IgD-negative memory B cell (primary cell): ENCODE data around the gene ADAR. TPM values are rescaled to one million over a fixed set of nuclear protein-coding genes. Genes with fewer than 3 reads are reported as not detected.

Experiments
- H3K27ac Mint-ChIP-seq, 3 donors: one replicate each; pipeline ENCODE4 v1.8.0; 2020 to 2022; ENCODE audit warnings: mild to moderate bottlenecking in 3 of 3, mixed read lengths in 3 of 3, moderate library complexity in 1 of 3
- H3K27me3 Mint-ChIP-seq: one replicate; pipeline ENCODE4 v1.8.0; 2021; ENCODE audit warnings: mixed read lengths
- H3K36me3 Mint-ChIP-seq: one replicate; pipeline ENCODE4 v1.8.0; 2020; ENCODE audit warnings: mild to moderate bottlenecking, mixed read lengths
- H3K4me1 Mint-ChIP-seq, 3 donors: one replicate each; pipeline ENCODE4 v1.8.0; 2020 to 2022; ENCODE audit warnings: mixed read lengths in 3 of 3, mild to moderate bottlenecking in 1 of 3
- H3K4me3 Mint-ChIP-seq, 4 donors: one replicate each; pipeline ENCODE4 v1.8.0; 2020 to 2022; ENCODE audit warnings: mild to moderate bottlenecking in 4 of 4, mixed read lengths in 4 of 4, moderate library complexity in 3 of 4
- H3K9me3 Mint-ChIP-seq, 3 donors: one replicate each; pipeline ENCODE4 v1.8.0; 2020 to 2021; ENCODE audit warnings: mixed read lengths in 3 of 3, mild to moderate bottlenecking in 1 of 3
- polyA plus RNA-seq: library from polyadenylated mRNA; unstranded; fragments of 300-500 nt; fragmentation: Illumina TruSeq; gene quantifications from one replicate; pipeline ENCODE4 v1.2.3, GENCODE V29; 2021

Gene ADAR
- polyA plus RNA-seq, 1 donor from 2014 or later = 141 TPM

GRCh38 chr1:154623358-154623757, 15.4 kb upstream of the ADAR start:
- no peaks in the 10 kb centered on the region for H3K27me3 Mint-ChIP-seq
- peaks cover 0 to 2% (median 0%) of the 10 kb centered on the region in 3 donors for H3K9me3 Mint-ChIP-seq
- peak overlapping the region in 1 of 4 donors; percentile 22 for H3K4me3 Mint-ChIP-seq
- peak overlapping the region in 1 of 3 donors; percentile 61 for H3K27ac Mint-ChIP-seq
- peaks cover 17 to 36% (median 27%) of the 10 kb centered on the region in 3 donors for H3K4me1 Mint-ChIP-seq
- peaks cover 6% of the 10 kb centered on the region for H3K36me3 Mint-ChIP-seq

- peaks cover 6% of the 10 kb centered on the region for H3K36me3 Mint-ChIP-seq
- H3K4me1 Mint-ChIP-seq = peaks cover 14 to 33% (median 27%) of the 10 kb centered on the region in 3 donors
- H3K4me3 Mint-ChIP-seq = peak overlapping the region in 1 of 4 donors; percentile 22
These were observed 14.6 kb upstream of the ADAR start for GRCh38 chr1:154622503-154623039.

DNA sequence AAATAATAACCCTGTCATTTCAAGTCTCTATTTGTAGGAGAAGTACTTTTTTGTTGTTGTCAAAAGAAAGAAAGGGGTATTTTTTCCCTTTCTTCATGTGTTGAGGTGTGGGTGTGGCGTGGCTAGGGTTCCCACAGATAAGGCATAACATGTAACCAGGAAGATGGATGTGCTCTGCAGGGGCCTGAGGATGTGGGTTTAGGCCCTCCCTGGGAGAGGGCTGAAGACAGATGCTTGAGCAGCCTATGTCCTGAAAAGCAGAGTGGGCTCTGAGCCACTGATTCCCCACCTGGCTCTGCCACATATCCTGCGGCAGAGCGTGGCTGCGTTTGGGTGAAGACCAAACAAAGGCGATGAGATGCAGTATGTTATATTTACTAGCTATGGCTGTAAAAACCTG, 13.9 kb upstream of the ADAR start:
- H3K27me3 Mint-ChIP-seq = no peaks in the 10 kb centered on the region
- peak overlapping the region in 2 of 3 donors; percentile 53 to 71 for H3K27ac Mint-ChIP-seq
- H3K9me3 Mint-ChIP-seq = no peaks in the 10 kb centered on the region
- H3K4me1 Mint-ChIP-seq = peaks cover 11 to 31% (median 25%) of the 10 kb centered on the region in 3 donors
- H3K4me3 Mint-ChIP-seq = peak overlapping the region in 1 of 4 donors; percentile 22
- H3K36me3 Mint-ChIP-seq = peaks cover 7% of the 10 kb centered on the region

More at GRCh38 chr1:154622503-154623039, 14.6 kb upstream of the ADAR start:
- Mint-ChIP-seq H3K27ac (peak overlapping the region in 1 of 3 donors; percentile 6), H3K9me3 (no peaks in the 10 kb centered on the region), H3K27me3 (no peaks in the 10 kb centered on the region)

DNA sequence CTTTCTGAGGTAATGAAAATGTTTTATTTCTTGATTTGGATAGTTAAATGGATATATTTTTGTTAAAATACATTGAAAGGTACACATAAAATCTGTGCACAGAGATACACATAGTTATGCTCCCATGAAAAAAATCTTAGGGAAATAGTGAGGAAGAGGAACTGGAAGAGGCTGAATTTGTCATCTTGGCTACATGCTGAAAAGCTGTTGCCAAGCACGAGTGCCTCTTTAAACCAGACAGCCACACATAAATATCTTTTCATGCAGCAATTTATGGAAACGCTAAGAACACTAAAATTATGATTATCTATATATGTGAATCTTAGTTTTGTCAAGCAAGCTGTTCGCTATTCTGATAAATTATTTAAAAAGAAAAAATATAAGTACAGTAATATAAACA, 12.8 kb upstream of the ADAR start:
- H3K27ac Mint-ChIP-seq = peak overlapping the region in 1 of 3 donors; percentile 62
- H3K4me1 Mint-ChIP-seq = peaks cover 5 to 26% (median 20%) of the 10 kb centered on the region in 3 donors
- peaks cover 7% of the 10 kb centered on the region for H3K36me3 Mint-ChIP-seq
- H3K9me3 Mint-ChIP-seq = no peaks in the 10 kb centered on the region
- no peak overlapping the region for H3K4me3 Mint-ChIP-seq
- no peaks in the 10 kb centered on the region for H3K27me3 Mint-ChIP-seq

DNA sequence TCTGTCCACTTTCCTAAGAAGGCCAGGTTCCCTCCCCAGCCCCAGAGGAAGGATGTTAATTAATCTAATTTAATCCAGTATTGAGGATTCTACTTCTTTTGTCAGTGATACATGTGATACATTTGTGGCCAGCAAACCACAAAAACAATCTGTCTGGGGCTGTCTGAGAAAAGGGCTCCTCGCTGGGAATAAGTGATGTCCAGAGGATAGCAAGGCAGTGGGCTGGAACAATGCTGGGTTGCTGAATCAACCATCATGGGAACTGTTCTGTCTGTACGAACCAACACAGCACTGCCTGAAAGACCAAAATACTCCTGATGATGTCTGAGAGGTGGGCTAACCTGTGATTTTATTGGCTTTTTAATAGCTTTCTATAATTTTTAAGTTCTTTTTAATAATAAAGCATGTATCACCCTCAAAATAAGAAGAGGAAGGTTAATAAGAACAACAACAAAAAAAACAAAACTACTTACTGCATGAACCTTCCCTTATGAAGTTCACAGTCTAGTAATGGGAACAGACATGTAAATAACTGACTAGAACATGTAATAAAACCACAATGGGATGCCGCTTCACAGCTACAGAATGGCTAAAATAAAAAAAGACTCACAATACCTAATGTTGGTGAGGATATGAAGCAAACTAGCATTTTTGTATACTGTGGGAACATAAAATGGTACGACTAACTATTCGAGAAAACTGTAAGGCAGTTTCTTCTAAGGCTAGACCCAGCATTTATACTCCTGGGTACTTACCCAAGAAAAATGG, 11.4 kb upstream of the ADAR start:
- Mint-ChIP-seq H3K4me3 (no peak overlapping the region), H3K27me3 (no peaks in the 10 kb centered on the region), H3K27ac (peak overlapping the region in 1 of 3 donors; percentile 39), H3K4me1 (peaks cover 5 to 22% (median 22%) of the 10 kb centered on the region in 3 donors), H3K36me3 (peaks cover 7% of the 10 kb centered on the region), H3K9me3 (no peaks in the 10 kb centered on the region)

- no peak overlapping the region for H3K4me3 Mint-ChIP-seq
- H3K27me3 Mint-ChIP-seq = no peaks in the 10 kb centered on the region
- peaks cover 2 to 15% (median 15%) of the 10 kb centered on the region in 3 donors for H3K4me1 Mint-ChIP-seq
- H3K9me3 Mint-ChIP-seq = no peaks in the 10 kb centered on the region
- H3K36me3 Mint-ChIP-seq = peaks cover 1% of the 10 kb centered on the region
- no peak overlapping the region for H3K27ac Mint-ChIP-seq
These were observed 8.8 kb upstream of the ADAR start for GRCh38 chr1:154616659-154617345.

DNA sequence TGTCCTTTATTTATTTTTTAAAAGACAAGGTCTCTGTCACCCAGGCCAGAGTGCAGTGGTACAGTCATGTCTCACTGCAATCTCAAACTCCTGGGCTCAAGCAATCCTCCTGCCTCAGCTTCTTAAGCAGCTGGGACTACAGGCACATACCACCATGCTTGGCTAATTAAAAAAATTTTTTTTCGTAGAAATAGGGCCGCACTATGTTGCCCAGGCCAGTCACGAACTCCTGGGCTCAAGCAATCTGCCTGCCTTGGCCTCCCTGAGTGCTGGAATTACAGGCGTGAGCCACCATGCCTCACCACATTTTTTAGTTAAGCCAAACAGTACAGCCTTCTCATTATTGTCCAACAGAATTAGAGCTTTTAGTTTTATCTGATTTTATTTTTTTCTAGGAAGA, 7.4 kb upstream of the ADAR start:
- H3K27me3 Mint-ChIP-seq = no peaks in the 10 kb centered on the region
- H3K27ac Mint-ChIP-seq = no peak overlapping the region
- H3K9me3 Mint-ChIP-seq = no peaks in the 10 kb centered on the region
- H3K36me3 Mint-ChIP-seq = peaks cover 1% of the 10 kb centered on the region
- H3K4me3 Mint-ChIP-seq = no peak overlapping the region
- H3K4me1 Mint-ChIP-seq = peaks cover 13 to 25% (median 23%) of the 10 kb centered on the region in 3 donors

GRCh38 chr1:154614901-154615300, 6.9 kb upstream of the ADAR start:
- H3K27ac Mint-ChIP-seq = peak overlapping the region in 1 of 3 donors; percentile 47
- peaks cover 17 to 29% (median 25%) of the 10 kb centered on the region in 3 donors for H3K4me1 Mint-ChIP-seq
- no peak overlapping the region for H3K4me3 Mint-ChIP-seq

GRCh38 chr1:154614247-154614646, 6.3 kb upstream of the ADAR start:
- H3K36me3 Mint-ChIP-seq = peaks cover 1% of the 10 kb centered on the region

More at GRCh38 chr1:154614901-154615300, 6.9 kb upstream of the ADAR start:
- no peaks in the 10 kb centered on the region for H3K27me3 Mint-ChIP-seq
- H3K36me3 Mint-ChIP-seq = peaks cover 1% of the 10 kb centered on the region
- no peaks in the 10 kb centered on the region for H3K9me3 Mint-ChIP-seq

GRCh38 chr1:154611150-154611862, 3.3 kb upstream of the ADAR start:
- Mint-ChIP-seq H3K4me3 (peak overlapping the region in 1 of 4 donors; percentile 91), H3K4me1 (peaks cover 29 to 36% (median 32%) of the 10 kb centered on the region in 3 donors), H3K36me3 (no peaks in the 10 kb centered on the region), H3K27ac (peak overlapping the region in 1 of 3 donors; percentile 90), H3K27me3 (no peaks in the 10 kb centered on the region), H3K9me3 (no peaks in the 10 kb centered on the region)

More at GRCh38 chr1:154614247-154614646, 6.3 kb upstream of the ADAR start:
- no peaks in the 10 kb centered on the region for H3K9me3 Mint-ChIP-seq
- peaks cover 24 to 30% (median 26%) of the 10 kb centered on the region in 3 donors for H3K4me1 Mint-ChIP-seq
- no peaks in the 10 kb centered on the region for H3K27me3 Mint-ChIP-seq
- peak overlapping the region in 1 of 3 donors; percentile 47 for H3K27ac Mint-ChIP-seq
- H3K4me3 Mint-ChIP-seq = no peak overlapping the region

DNA sequence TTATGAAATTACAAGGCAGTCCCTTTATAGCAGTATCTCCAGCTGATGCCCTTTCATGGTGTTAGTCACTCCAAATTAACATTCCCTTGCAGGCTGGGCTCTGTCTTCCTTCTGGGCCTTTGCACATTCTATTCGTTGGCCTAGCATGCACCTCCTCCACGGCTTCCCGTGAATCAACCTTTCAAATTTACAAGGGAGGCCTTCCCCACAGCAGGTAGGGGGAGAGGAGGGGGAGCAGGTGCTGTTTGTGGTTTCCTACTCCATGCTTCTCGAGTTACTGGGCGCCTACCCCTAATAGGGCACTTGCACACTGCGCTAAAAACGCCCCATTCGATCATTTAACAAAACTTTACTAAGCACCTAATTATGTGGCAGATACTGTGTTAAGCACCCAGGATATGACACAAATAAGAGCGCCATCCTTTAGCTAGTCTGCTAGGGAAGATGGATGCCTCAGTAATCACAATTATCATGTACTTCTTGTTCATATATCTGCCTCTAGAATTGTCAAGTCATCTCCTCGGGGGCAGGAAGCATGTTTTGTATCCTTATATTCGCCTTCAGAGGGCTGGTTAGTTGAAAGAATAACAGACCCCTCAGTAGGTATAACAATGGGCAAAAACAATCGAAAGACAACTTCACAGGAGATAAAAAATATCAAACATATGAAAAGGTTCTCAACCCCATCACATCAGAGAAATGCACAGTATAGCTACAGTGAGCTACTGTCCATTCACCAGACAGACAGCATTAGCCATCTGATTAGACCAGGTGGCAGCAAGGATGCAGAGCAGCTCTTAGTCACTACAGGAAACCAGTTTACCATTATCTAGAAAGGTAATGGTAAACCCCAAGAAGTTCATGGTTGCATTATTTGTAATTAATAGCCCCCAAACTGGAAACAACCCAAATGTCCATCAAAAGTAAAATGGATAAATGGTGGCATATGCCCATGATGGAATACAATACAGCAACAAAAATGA, 1.7 kb upstream of the ADAR start:
- peak overlapping the region; percentile 90 to 100 (median 96) for H3K27ac Mint-ChIP-seq
- peak overlapping the region; percentile 91 to 100 (median 98) for H3K4me3 Mint-ChIP-seq
- peaks cover 39 to 46% (median 40%) of the 10 kb centered on the region in 3 donors for H3K4me1 Mint-ChIP-seq
- no peaks in the 10 kb centered on the region for H3K27me3 Mint-ChIP-seq
- H3K9me3 Mint-ChIP-seq = no peaks in the 10 kb centered on the region
- no peaks in the 10 kb centered on the region for H3K36me3 Mint-ChIP-seq

- H3K27me3 Mint-ChIP-seq = no peaks in the 10 kb centered on the region
These were observed 648 bp upstream of the ADAR start for GRCh38 chr1:154608397-154609270.

More at GRCh38 chr1:154608397-154609270, 648 bp upstream of the ADAR start:
- no peaks in the 10 kb centered on the region for H3K36me3 Mint-ChIP-seq
- H3K4me3 Mint-ChIP-seq = peak overlapping the region; percentile 91 to 100 (median 98)
- peaks cover 48 to 56% (median 49%) of the 10 kb centered on the region in 3 donors for H3K4me1 Mint-ChIP-seq
- H3K27ac Mint-ChIP-seq = peak overlapping the region; percentile 90 to 100 (median 96)
- H3K9me3 Mint-ChIP-seq = no peaks in the 10 kb centered on the region
